GM20000 (cell line): ENCODE results near the gene GPATCH8.
"Not testable (repeated sequence)": the region's sequence is repeated elsewhere in the genome, so short reads cannot be mapped to it uniquely, and the experiment has no call there.

Experiments used
- DNase-seq: peaks from one replicate; pipeline ENCODE4 v3.0.0; 2012; ENCODE audit warnings: low spot score
- CTCF ChIP-seq: IDR thresholded peaks from 2 replicates; pipeline ENCODE4 v1.5.1; 2012; ENCODE audit warnings: mild to moderate bottlenecking, control low read depth; ENCODE audit errors: extremely low read depth, missing control alignments

Gene GPATCH8

GRCh38 chr17:44518032-44518431, 14.8 kb upstream of the GPATCH8 start:
- no peak for DNase-seq
- no peak for TF ChIP-seq CTCF

- DNase-seq, result not testable (repeated sequence)
These were observed 8.3 kb upstream of the GPATCH8 start for GRCh38 chr17:44511241-44512134.

- DNase-seq, result not testable (repeated sequence)
These were observed 3.9 kb upstream of the GPATCH8 start for GRCh38 chr17:44506939-44507604.

- no peak for TF ChIP-seq CTCF
- DNase-seq, result peak; percentile 28
These were observed 534 bp downstream of the GPATCH8 start for GRCh38 chr17:44502598-44503146.

- no peak for TF ChIP-seq CTCF
- DNase-seq, result no peak
These were observed 1.3 kb downstream of the GPATCH8 start for GRCh38 chr17:44501866-44502375.

GRCh38 chr17:44499722-44500121, 3.5 kb downstream of the GPATCH8 start:
- TF ChIP-seq CTCF, result no peak
- no peak for DNase-seq

- DNase-seq, result no peak
- TF ChIP-seq CTCF, result no peak
These were observed 6.4 kb downstream of the GPATCH8 start for GRCh38 chr17:44496815-44497214.

GRCh38 chr17:44493339-44493738, 9.9 kb downstream of the GPATCH8 start:
- TF ChIP-seq CTCF, result no peak
- DNase-seq, result no peak
